Hepatocyte (in vitro differentiated cells): Measurements from ENCODE around the gene ESRRA. TPM values are rescaled to one million over a fixed set of nuclear protein-coding genes. Genes with fewer than 3 reads are reported as not detected.
A peak's percentile ranks its signal among the peaks of the same experiment; 100 is the strongest.
"Not testable (repeated sequence)": the region's sequence is repeated elsewhere in the genome, so short reads cannot be mapped to it uniquely, and the experiment has no call there.

Experiments
- DNase-seq: peaks from one replicate; pipeline ENCODE4 v3.0.0-alpha.2; 2016; ENCODE audit warnings: low spot score
- H2AFZ ChIP-seq: fragments of 200-600 bp; sonication (generic); 2 replicates; pipeline ENCODE4 v1.6.0; 2016; ENCODE audit warnings: antibody characterized with exemption, mild to moderate bottlenecking
- H3K27ac ChIP-seq: fragments of 200-600 bp; sonication (generic); 2 replicates; pipeline ENCODE4 v1.5.1; 2016; ENCODE audit warnings: mild to moderate bottlenecking
- H3K27me3 ChIP-seq: fragments of 200-600 bp; sonication (generic); 2 replicates; pipeline ENCODE4 v1.6.1; 2016
- H3K36me3 ChIP-seq: fragments of 200-600 bp; sonication (generic); replicated peaks from 2 replicates; pipeline ENCODE4 v1.5.1; 2016; ENCODE audit warnings: low read depth; ENCODE audit not compliant: insufficient read depth
- H3K4me1 ChIP-seq: fragments of 200-600 bp; sonication (generic); 2 replicates; pipeline ENCODE4 v1.5.1; 2016; ENCODE audit warnings: mild to moderate bottlenecking, moderate library complexity; ENCODE audit not compliant: insufficient read depth
- H3K4me2 ChIP-seq: fragments of 200-600 bp; sonication (generic); 2 replicates; pipeline ENCODE4 v1.6.0; 2016
- H3K4me3 ChIP-seq: fragments of 200-600 bp; sonication (generic); 2 replicates; pipeline ENCODE4 v1.5.1; 2016; ENCODE audit warnings: mild to moderate bottlenecking
- H3K79me2 ChIP-seq: fragments of 200-600 bp; sonication (generic); 2 replicates; pipeline ENCODE4 v1.6.0; 2017; ENCODE audit warnings: mild to moderate bottlenecking
- H3K9me2 ChIP-seq: fragments of 200-600 bp; sonication (generic); replicated peaks from 2 replicates; pipeline ENCODE4 v1.6.0; 2017; ENCODE audit warnings: mild to moderate bottlenecking; ENCODE audit not compliant: insufficient read depth
- H3K9me3 ChIP-seq: fragments of 200-600 bp; sonication (generic); 2 replicates; pipeline ENCODE4 v1.5.1; 2016; ENCODE audit warnings: low read depth, mild to moderate bottlenecking
- H4K20me1 ChIP-seq: fragments of 200-600 bp; sonication (generic); 2 replicates; pipeline ENCODE4 v1.6.0; 2016; ENCODE audit warnings: mild to moderate bottlenecking; ENCODE audit not compliant: insufficient read depth, poor library complexity, severe bottlenecking
- EZH2 ChIP-seq: fragments of 200-600 bp; sonication (generic); IDR thresholded peaks from 2 replicates; pipeline ENCODE4 v1.6.1; 2016; ENCODE audit warnings: antibody characterized with exemption, mild to moderate bottlenecking, borderline replicate concordance
- EZH2phosphoT487 ChIP-seq: fragments of 200-600 bp; sonication (generic); IDR thresholded peaks from one replicate; pipeline ENCODE4 v1.6.1; 2018; ENCODE audit warnings: antibody characterized with exemption, mild to moderate bottlenecking, low read depth, moderate library complexity; ENCODE audit not compliant: unreplicated experiment, severe bottlenecking
- WGBS: methylation state at CpG from one replicate; pipeline ENCODE4 v1.1.6; 2016; ENCODE audit warnings: low lambda C conversion rate; ENCODE audit errors: missing lambda C conversion rate; 5-methylcytosine and 5-hydroxymethylcytosine counted together
- polyA plus RNA-seq: library from polyadenylated mRNA; unstranded; fragments of >200 nt; fragmentation: Nextera tagmentation; extraction: Ambion mirVana; gene quantifications from 2 replicates; pipeline ENCODE4 v1.2.1, GENCODE V29; 2016
- total RNA-seq: library from RNA; depleted of rRNA; stranded (reverse); fragments of >200 nt; gene quantifications from 2 replicates; pipeline ENCODE4 v1.2.3, GENCODE V29; 2014
- TF ChIP-seq, protein P1 (sequence below): fragments of 200-600 bp; sonication (generic); IDR thresholded peaks from 2 replicates; pipeline ENCODE4 v1.5.1; 2016; ENCODE audit warnings: antibody characterized with exemption, mild to moderate bottlenecking; ENCODE audit not compliant: poor library complexity

Gene ESRRA
- total and polyA plus RNA-seq, 2 experiments from 2014 or later = 57.4 to 62.0 TPM

GRCh38 chr11:64313491-64314145 is 8.3 kb downstream of the ESRRA start:
- Histone ChIP-seq H3K27ac (no peak overlapping the region), H3K79me2 (peaks cover 52% of the 10 kb centered on the region), H2AFZ (no peak overlapping the region), H3K27me3 (no peaks in the 10 kb centered on the region), H3K4me3 (no peak overlapping the region), H4K20me1 (no peaks in the 10 kb centered on the region), H3K4me1 (peaks cover 5% of the 10 kb centered on the region), H3K4me2 (no peak overlapping the region), H3K36me3 (no peaks in the 10 kb centered on the region), H3K9me2 (no peaks in the 10 kb centered on the region), H3K9me3 (no peaks in the 10 kb centered on the region)
- no peak for DNase-seq
- TF ChIP-seq EZH2 = no peak
- 96% methylated on average over 11 of the region's 18 CpGs for WGBS

DNA sequence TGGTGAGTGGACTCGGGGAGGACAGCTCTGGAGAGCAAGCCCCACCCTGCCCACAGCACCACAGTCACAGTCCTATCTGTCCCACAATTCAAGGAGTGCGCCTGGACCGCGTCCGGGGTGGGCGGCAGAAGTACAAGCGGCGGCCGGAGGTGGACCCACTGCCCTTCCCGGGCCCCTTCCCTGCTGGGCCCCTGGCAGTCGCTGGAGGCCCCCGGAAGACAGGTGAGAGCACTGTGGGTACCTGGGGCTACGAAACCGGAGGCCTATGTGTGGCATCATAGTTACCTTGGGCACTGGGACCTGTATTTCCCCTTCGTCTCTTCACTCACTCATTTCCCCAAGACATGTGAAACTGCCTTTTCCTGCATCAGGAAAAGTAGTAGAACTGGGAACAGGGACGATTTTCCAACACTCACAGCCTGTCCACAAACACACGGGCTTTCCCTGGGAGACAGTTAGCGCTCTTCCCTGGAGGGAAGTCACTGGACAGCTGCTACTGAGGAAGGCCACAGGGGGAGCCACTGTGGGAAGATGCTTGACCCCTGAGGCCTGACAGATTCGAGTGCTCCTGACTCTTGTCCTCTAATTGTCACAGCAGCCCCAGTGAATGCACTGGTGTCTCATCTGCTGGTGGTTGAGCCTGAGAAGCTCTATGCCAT is 9.0 kb downstream of the ESRRA start:
- no peaks in the 10 kb centered on the region for H3K9me2 ChIP-seq
- no peak overlapping the region for H3K4me3 ChIP-seq
- no peaks in the 10 kb centered on the region for H3K9me3 ChIP-seq
- TF ChIP-seq EZH2phosphoT487 (no peak), EZH2 (no peak)
- peaks cover 53% of the 10 kb centered on the region for H3K79me2 ChIP-seq
- H3K27ac ChIP-seq = no peak overlapping the region
- H4K20me1 ChIP-seq = no peaks in the 10 kb centered on the region
- no peaks in the 10 kb centered on the region for H3K36me3 ChIP-seq
- WGBS = 89% methylated on average over 19 of the region's 19 CpGs
- H2AFZ ChIP-seq = no peak overlapping the region
- no peaks in the 10 kb centered on the region for H3K27me3 ChIP-seq
- H3K4me1 ChIP-seq = peaks cover 9% of the 10 kb centered on the region
- peak; percentile 8 for DNase-seq
- H3K4me2 ChIP-seq = no peak overlapping the region

GRCh38 chr11:64314805-64315561 is 9.7 kb downstream of the ESRRA start:
- no peaks in the 10 kb centered on the region for H3K36me3 ChIP-seq
- H3K79me2 ChIP-seq = peaks cover 50% of the 10 kb centered on the region
- no peaks in the 10 kb centered on the region for H3K9me2 ChIP-seq

DNA sequence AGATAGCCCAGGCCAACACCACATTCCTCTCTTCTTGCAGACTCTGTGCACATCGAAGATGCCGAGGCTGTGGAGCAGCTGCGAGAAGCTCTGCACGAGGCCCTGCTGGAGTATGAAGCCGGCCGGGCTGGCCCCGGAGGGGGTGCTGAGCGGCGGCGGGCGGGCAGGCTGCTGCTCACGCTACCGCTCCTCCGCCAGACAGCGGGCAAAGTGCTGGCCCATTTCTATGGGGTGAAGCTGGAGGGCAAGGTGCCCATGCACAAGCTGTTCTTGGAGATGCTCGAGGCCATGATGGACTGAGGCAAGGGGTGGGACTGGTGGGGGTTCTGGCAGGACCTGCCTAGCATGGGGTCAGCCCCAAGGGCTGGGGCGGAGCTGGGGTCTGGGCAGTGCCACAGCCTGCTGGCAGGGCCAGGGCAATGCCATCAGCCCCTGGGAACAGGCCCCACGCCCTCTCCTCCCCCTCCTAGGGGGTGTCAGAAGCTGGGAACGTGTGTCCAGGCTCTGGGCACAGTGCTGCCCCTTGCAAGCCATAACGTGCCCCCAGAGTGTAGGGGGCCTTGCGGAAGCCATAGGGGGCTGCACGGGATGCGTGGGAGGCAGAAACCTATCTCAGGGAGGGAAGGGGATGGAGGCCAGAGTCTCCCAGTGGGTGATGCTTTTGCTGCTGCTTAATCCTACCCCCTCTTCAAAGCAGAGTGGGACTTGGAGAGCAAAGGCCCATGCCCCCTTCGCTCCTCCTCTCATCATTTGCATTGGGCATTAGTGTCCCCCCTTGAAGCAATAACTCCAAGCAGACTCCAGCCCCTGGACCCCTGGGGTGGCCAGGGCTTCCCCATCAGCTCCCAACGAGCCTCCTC is 10.6 kb downstream of the ESRRA start:
- Histone ChIP-seq H3K79me2 (peaks cover 45% of the 10 kb centered on the region), H3K4me1 (peaks cover 16% of the 10 kb centered on the region), H3K4me2 (peak overlapping the region; percentile 79), H3K27ac (peak overlapping the region; percentile 98)
- WGBS = 86% methylated on average over 22 of the region's 25 CpGs
- H3K36me3 ChIP-seq, H3K4me3 ChIP-seq, H2AFZ ChIP-seq, H3K27me3 ChIP-seq, H3K9me3 ChIP-seq, H3K9me2 ChIP-seq, H4K20me1 ChIP-seq: not testable (repeated sequence)
- peak; percentile 2 for DNase-seq

More at GRCh38 chr11:64314805-64315561, 9.7 kb downstream of the ESRRA start:
- Histone ChIP-seq H3K27ac (no peak overlapping the region), H3K4me2 (no peak overlapping the region), H3K4me1 (peaks cover 10% of the 10 kb centered on the region), H3K27me3 (no peaks in the 10 kb centered on the region), H3K9me3 (no peaks in the 10 kb centered on the region), H3K4me3 (no peak overlapping the region), H4K20me1 (no peaks in the 10 kb centered on the region), H2AFZ (no peak overlapping the region)
- TF ChIP-seq, protein P1, sequence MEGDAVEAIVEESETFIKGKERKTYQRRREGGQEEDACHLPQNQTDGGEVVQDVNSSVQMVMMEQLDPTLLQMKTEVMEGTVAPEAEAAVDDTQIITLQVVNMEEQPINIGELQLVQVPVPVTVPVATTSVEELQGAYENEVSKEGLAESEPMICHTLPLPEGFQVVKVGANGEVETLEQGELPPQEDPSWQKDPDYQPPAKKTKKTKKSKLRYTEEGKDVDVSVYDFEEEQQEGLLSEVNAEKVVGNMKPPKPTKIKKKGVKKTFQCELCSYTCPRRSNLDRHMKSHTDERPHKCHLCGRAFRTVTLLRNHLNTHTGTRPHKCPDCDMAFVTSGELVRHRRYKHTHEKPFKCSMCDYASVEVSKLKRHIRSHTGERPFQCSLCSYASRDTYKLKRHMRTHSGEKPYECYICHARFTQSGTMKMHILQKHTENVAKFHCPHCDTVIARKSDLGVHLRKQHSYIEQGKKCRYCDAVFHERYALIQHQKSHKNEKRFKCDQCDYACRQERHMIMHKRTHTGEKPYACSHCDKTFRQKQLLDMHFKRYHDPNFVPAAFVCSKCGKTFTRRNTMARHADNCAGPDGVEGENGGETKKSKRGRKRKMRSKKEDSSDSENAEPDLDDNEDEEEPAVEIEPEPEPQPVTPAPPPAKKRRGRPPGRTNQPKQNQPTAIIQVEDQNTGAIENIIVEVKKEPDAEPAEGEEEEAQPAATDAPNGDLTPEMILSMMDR = no peak
- no peak for TF ChIP-seq EZH2phosphoT487
- no peak for TF ChIP-seq EZH2
- DNase-seq = peak; percentile 6
- WGBS = 90% methylated on average over 23 of the region's 24 CpGs
